OCI-LY1 (cell line): ENCODE data around the gene PRSS56.

Source experiments
- H2AFZ ChIP-seq: fragments of 200-600 bp; sonication (generic), shearing (Covaris generic); 2 replicates; pipeline ENCODE4 v1.6.0; 2014; ENCODE audit warnings: antibody characterized with exemption, mild to moderate bottlenecking, low read length
- H3F3A ChIP-seq: fragments of 200-600 bp; sonication (generic), shearing (Covaris generic); 2 replicates; pipeline ENCODE4 v1.6.0; 2014; ENCODE audit warnings: mild to moderate bottlenecking, antibody characterized with exemption, low read length, moderate library complexity; ENCODE audit not compliant: insufficient read depth
- H3K27ac ChIP-seq: fragments of 200-600 bp; sonication (generic); 2 replicates; pipeline ENCODE4 v1.5.1; 2014; ENCODE audit warnings: low read length, mixed run types, mild to moderate bottlenecking, low read depth; ENCODE audit not compliant: poor library complexity, severe bottlenecking
- H3K27me3 ChIP-seq: fragments of 200-600 bp; sonication (generic); 2 replicates; pipeline ENCODE4 v1.6.0; 2014; ENCODE audit warnings: antibody characterized with exemption, mild to moderate bottlenecking, low read length, moderate library complexity; ENCODE audit not compliant: insufficient read depth
- H3K36me3 ChIP-seq: fragments of 200-600 bp; sonication (generic); 2 replicates; pipeline ENCODE4 v1.6.1; 2014; ENCODE audit warnings: mild to moderate bottlenecking, antibody characterized with exemption, low read length, moderate library complexity, mixed read lengths; ENCODE audit not compliant: insufficient read depth
- H3K4me1 ChIP-seq: fragments of 200-600 bp; sonication (generic); 2 replicates; pipeline ENCODE4 v1.5.1; 2014; ENCODE audit warnings: mild to moderate bottlenecking, low read length, moderate library complexity; ENCODE audit not compliant: insufficient read depth, severe bottlenecking
- H3K4me2 ChIP-seq: fragments of 200-600 bp; sonication (generic), shearing (Covaris generic); 2 replicates; pipeline ENCODE4 v1.6.1; 2014; ENCODE audit warnings: low read length
- H3K4me3 ChIP-seq: fragments of 200-600 bp; sonication (generic); 2 replicates; pipeline ENCODE4 v1.5.1; 2014; ENCODE audit warnings: low read length, low read depth, mild to moderate bottlenecking, mixed read lengths; ENCODE audit not compliant: poor library complexity, severe bottlenecking
- H3K79me2 ChIP-seq: fragments of 200-600 bp; shearing (Covaris generic); 2 replicates; pipeline ENCODE4 v1.6.1; 2016; ENCODE audit warnings: mixed run types, low read length, mixed read lengths; ENCODE audit not compliant: insufficient read depth
- H3K9ac ChIP-seq: fragments of 200-600 bp; sonication (generic), shearing (Covaris generic); 2 replicates; pipeline ENCODE4 v1.6.1; 2014; ENCODE audit warnings: mild to moderate bottlenecking, low read length, mixed read lengths
- H3K9me2 ChIP-seq: fragments of 200-600 bp; sonication (generic), shearing (Covaris generic); 2 replicates; pipeline ENCODE4 v1.6.1; 2014; ENCODE audit warnings: low read depth, mild to moderate bottlenecking, low read length, mixed read lengths
- H3K9me3 ChIP-seq: fragments of 200-600 bp; shearing (Covaris generic); 2 replicates; pipeline ENCODE4 v1.6.1; 2014; ENCODE audit warnings: low read length, mixed read lengths
- H4K20me1 ChIP-seq: fragments of 200-600 bp; sonication (generic), shearing (Covaris generic); 2 replicates; pipeline ENCODE4 v1.6.0; 2016; ENCODE audit warnings: mild to moderate bottlenecking, low read length; ENCODE audit not compliant: insufficient read depth
- CTCF ChIP-seq: fragments of 200-600 bp; sonication (generic), shearing (Covaris generic); IDR thresholded peaks from 2 replicates; pipeline ENCODE4 v1.5.1; 2017; ENCODE audit warnings: mild to moderate bottlenecking, antibody characterized with exemption, low read length, moderate library complexity, mixed read lengths
- EZH2 ChIP-seq: fragments of 200-600 bp; sonication (generic), shearing (Covaris generic); IDR thresholded peaks from 2 replicates; pipeline ENCODE4 v1.8.0; 2017; ENCODE audit warnings: borderline replicate concordance, mixed run types, mild to moderate bottlenecking, antibody characterized with exemption, low read length, moderate library complexity, mixed read lengths

PRSS56 gene

GRCh38 chr2:232482301-232483238 is 37.6 kb upstream of the PRSS56 start:
- H3K4me3 ChIP-seq = no peak overlapping the region
- H3F3A ChIP-seq = no peaks in the 10 kb centered on the region
- no peak overlapping the region for H3K27ac ChIP-seq
- no peak overlapping the region for H3K9ac ChIP-seq
- no peaks in the 10 kb centered on the region for H3K36me3 ChIP-seq
- H3K27me3 ChIP-seq = no peaks in the 10 kb centered on the region
- no peaks in the 10 kb centered on the region for H3K79me2 ChIP-seq
- no peak overlapping the region for H2AFZ ChIP-seq
- no peak for TF ChIP-seq CTCF
- no peak for TF ChIP-seq EZH2
- no peaks in the 10 kb centered on the region for H4K20me1 ChIP-seq
- H3K4me2 ChIP-seq = no peak overlapping the region
- no peaks in the 10 kb centered on the region for H3K9me3 ChIP-seq
- no peaks in the 10 kb centered on the region for H3K4me1 ChIP-seq
- no peaks in the 10 kb centered on the region for H3K9me2 ChIP-seq

- no peak for TF ChIP-seq EZH2
- no peak for TF ChIP-seq CTCF
- Histone ChIP-seq H3K4me2 (no peak overlapping the region), H3F3A (no peaks in the 10 kb centered on the region), H3K9ac (no peak overlapping the region), H3K27ac (no peak overlapping the region), H2AFZ (no peak overlapping the region), H3K27me3 (no peaks in the 10 kb centered on the region), H3K79me2 (no peaks in the 10 kb centered on the region), H3K4me3 (no peak overlapping the region), H4K20me1 (no peaks in the 10 kb centered on the region), H3K36me3 (no peaks in the 10 kb centered on the region), H3K9me2 (no peaks in the 10 kb centered on the region), H3K4me1 (no peaks in the 10 kb centered on the region), H3K9me3 (no peaks in the 10 kb centered on the region)
Measured at GRCh38 chr2:232483311-232483922, 36.8 kb upstream of the PRSS56 start.

GRCh38 chr2:232483923-232484627 is 36.1 kb upstream of the PRSS56 start:
- no peak overlapping the region for H3K4me2 ChIP-seq
- no peaks in the 10 kb centered on the region for H3K27me3 ChIP-seq
- no peaks in the 10 kb centered on the region for H3K79me2 ChIP-seq
- H3K4me3 ChIP-seq = no peak overlapping the region
- H3F3A ChIP-seq = no peaks in the 10 kb centered on the region
- H4K20me1 ChIP-seq = no peaks in the 10 kb centered on the region
- TF ChIP-seq CTCF (no peak), EZH2 (no peak)
- H2AFZ ChIP-seq = no peak overlapping the region
- no peaks in the 10 kb centered on the region for H3K9me2 ChIP-seq
- H3K4me1 ChIP-seq = no peaks in the 10 kb centered on the region
- no peaks in the 10 kb centered on the region for H3K36me3 ChIP-seq
- H3K9ac ChIP-seq = no peak overlapping the region
- H3K9me3 ChIP-seq = no peaks in the 10 kb centered on the region
- H3K27ac ChIP-seq = no peak overlapping the region
